Activated naive CD4-positive, alpha-beta T cell treated with anti-CD3 and anti-CD28 coated beads for 36 hours (primary cell): Measurements from ENCODE around the gene SSH2. TPM values are rescaled to one million over a fixed set of nuclear protein-coding genes. Genes with fewer than 3 reads are reported as not detected.
"Not testable (repeated sequence)": the region's sequence is repeated elsewhere in the genome, so short reads cannot be mapped to it uniquely, and the experiment has no call there.

Experiments used
- CTCF ChIA-PET: fragments of 350-600 bp; sonication (Branson Sonifier 250); formaldehyde crosslinking; loops from one replicate; lab custom pipeline; 2021; ENCODE audit warnings: antibody characterized with exemption; lab: Charles Lee
- DNase-seq: peaks from one replicate; pipeline ENCODE4 v3.0.0-alpha.2; 2020
- H3K27ac Mint-ChIP-seq: one replicate; pipeline ENCODE4 v1.8.0; 2021; ENCODE audit warnings: mild to moderate bottlenecking, mixed read lengths
- H3K27me3 Mint-ChIP-seq: one replicate; pipeline ENCODE4 v1.8.0; 2021; ENCODE audit warnings: low read depth, mixed read lengths
- H3K36me3 Mint-ChIP-seq: one replicate; pipeline ENCODE4 v1.8.0; 2021; ENCODE audit warnings: low read depth, mixed read lengths
- H3K4me1 Mint-ChIP-seq: one replicate; pipeline ENCODE4 v1.8.0; 2021; ENCODE audit warnings: low read depth, mixed read lengths
- H3K4me3 Mint-ChIP-seq: one replicate; pipeline ENCODE4 v1.8.0; 2021; ENCODE audit warnings: mild to moderate bottlenecking, moderate library complexity, mixed read lengths
- H3K9me3 Mint-ChIP-seq: one replicate; pipeline ENCODE4 v1.8.0; 2021; ENCODE audit warnings: mixed read lengths
- intact Hi-C: fragments of 100-400 bp; cut with micrococcal nuclease; formaldehyde crosslinking; loops from one replicate; pipeline ENCODE4 v1.15.1; 2023
- total RNA-seq, 2 experiments: library from RNA; stranded (reverse); gene quantifications; one replicate each; pipeline ENCODE4 v1.2.3, GENCODE V29; 2021

The SSH2 gene
- total RNA-seq, 2 experiments from 2014 or later = 32.4 to 35.3 TPM

DNA sequence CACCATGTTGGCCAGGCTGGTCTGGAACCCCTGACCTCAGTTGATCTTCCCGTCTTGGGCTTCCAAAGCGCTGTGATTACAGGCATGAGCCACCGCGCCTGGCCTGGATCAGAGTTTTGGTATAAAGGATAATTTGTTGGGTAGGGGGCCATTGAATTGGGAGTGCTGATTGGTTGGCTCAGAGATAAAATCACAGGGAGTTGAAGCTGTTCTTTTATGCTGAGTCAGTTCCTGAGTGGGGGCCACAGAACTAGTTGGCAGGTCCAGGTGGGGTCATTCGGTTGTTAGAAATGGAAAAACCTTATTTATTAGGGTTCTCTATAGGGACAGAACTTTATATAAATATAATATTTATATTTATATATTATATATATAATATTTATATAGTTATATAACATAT lies 147.1 kb downstream of the SSH2 start:
- H3K4me1 Mint-ChIP-seq = peaks cover 10% of the 10 kb centered on the region
- H3K4me3 Mint-ChIP-seq = no peak overlapping the region
- no peaks in the 10 kb centered on the region for H3K27me3 Mint-ChIP-seq
- H3K9me3 Mint-ChIP-seq = no peaks in the 10 kb centered on the region
- peaks cover 2% of the 10 kb centered on the region for H3K36me3 Mint-ChIP-seq
- CTCF ChIA-PET = interaction anchor here (1.0 to 9.3 kb wide), 2 partner anchors 28 to 142 kb away, joined by 3 to 154 read pairs; no protein-coding TSS in a partner anchor
- no peak for DNase-seq
- no peak overlapping the region for H3K27ac Mint-ChIP-seq
- intact Hi-C loops = no loop called here

- intact Hi-C loops = loop anchor here (1.0 kb wide), 4 partner anchors 18 to 200 kb away; no protein-coding TSS in a partner anchor
- not testable (repeated sequence) for DNase-seq, H3K27ac Mint-ChIP-seq, H3K27me3 Mint-ChIP-seq, H3K9me3 Mint-ChIP-seq, H3K36me3 Mint-ChIP-seq, H3K4me3 Mint-ChIP-seq, H3K4me1 Mint-ChIP-seq
- CTCF ChIA-PET = interaction anchor here (0.6 to 9.3 kb wide), 36 partner anchors 7 to 467 kb away, joined by 3 to 154 read pairs (median 4); partner anchors contain the start of genes ABHD15 and ANKRD13B
These were observed 150.2 kb downstream of the SSH2 start for GRCh38 chr17:29779812-29780190.

DNA sequence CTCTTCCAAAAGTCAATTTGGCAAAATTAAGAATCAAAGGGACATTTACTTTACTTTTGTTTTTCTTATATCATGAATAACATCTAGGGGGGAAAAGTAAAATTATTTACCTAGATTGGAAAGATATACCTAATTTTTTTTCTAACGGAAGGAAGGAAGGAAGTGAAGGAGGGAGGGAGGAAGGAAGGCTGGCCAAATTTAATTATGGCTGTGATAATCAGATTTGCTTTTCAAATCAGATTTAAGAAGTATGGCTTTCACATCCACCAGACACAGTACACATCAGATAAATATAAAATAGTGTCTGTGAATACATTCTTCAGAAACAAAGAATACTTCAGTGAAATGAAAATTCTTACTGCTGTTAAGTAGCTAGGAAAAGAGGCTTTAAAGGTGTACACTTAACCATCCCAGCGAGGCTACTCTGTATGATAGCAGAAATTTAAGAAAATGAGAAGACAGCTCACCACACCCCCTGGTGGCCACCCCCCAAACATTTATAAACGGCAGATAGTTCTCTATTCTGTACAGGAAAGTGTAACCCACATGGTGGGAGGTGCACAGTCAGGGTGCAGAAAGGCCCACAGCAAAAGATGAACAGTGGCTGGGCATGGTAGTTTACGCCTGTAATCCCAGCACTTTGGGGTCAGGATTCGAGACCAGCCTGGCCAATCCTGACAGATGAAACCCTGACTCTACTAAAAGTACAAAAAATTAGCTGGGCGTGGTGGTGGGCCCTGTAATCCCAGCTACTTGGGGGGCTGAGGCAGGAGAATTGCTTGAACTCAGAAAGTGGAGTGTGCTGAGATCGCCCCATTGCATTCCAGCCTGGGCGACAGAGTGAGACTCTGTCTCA lies 150.8 kb downstream of the SSH2 start:
- H3K9me3 Mint-ChIP-seq = no peaks in the 10 kb centered on the region
- no peaks in the 10 kb centered on the region for H3K36me3 Mint-ChIP-seq
- H3K27me3 Mint-ChIP-seq = no peaks in the 10 kb centered on the region
- DNase-seq = peak; percentile 92
- CTCF ChIA-PET = interaction anchor here (0.6 to 9.3 kb wide), 45 partner anchors 8 to 467 kb away, joined by 3 to 154 read pairs (median 3); partner anchors contain the start of genes ABHD15 and ANKRD13B
- no peak overlapping the region for H3K4me3 Mint-ChIP-seq
- peaks cover 5% of the 10 kb centered on the region for H3K4me1 Mint-ChIP-seq
- peak overlapping the region; percentile 30 for H3K27ac Mint-ChIP-seq
- intact Hi-C loops = loop anchor here (1.0 kb wide), 4 partner anchors 18 to 199 kb away; no protein-coding TSS in a partner anchor

- CTCF ChIA-PET = interaction anchor here (0.6 to 9.3 kb wide), 10 partner anchors 12 to 159 kb away, joined by 3 to 154 read pairs (median 4); no protein-coding TSS in a partner anchor
- DNase-seq = no peak
- Mint-ChIP-seq H3K9me3 (no peaks in the 10 kb centered on the region), H3K27me3 (no peaks in the 10 kb centered on the region), H3K27ac (no peak overlapping the region), H3K4me1 (peaks cover 5% of the 10 kb centered on the region), H3K36me3 (no peaks in the 10 kb centered on the region), H3K4me3 (no peak overlapping the region)
- intact Hi-C loops = no loop called here
These were observed 152.4 kb downstream of the SSH2 start for GRCh38 chr17:29777663-29778062.

GRCh38 chr17:29776026-29776425 lies 154.0 kb downstream of the SSH2 start:
- Mint-ChIP-seq H3K27me3 (no peaks in the 10 kb centered on the region), H3K36me3 (no peaks in the 10 kb centered on the region), H3K4me1 (peaks cover 5% of the 10 kb centered on the region), H3K27ac (no peak overlapping the region), H3K4me3 (no peak overlapping the region), H3K9me3 (no peaks in the 10 kb centered on the region)
- intact Hi-C loops = no loop called here
- CTCF ChIA-PET = interaction anchor here (0.6 to 9.3 kb wide), 5 partner anchors 35 to 158 kb away, joined by 4 to 154 read pairs (median 4); no protein-coding TSS in a partner anchor
- DNase-seq = no peak

DNA sequence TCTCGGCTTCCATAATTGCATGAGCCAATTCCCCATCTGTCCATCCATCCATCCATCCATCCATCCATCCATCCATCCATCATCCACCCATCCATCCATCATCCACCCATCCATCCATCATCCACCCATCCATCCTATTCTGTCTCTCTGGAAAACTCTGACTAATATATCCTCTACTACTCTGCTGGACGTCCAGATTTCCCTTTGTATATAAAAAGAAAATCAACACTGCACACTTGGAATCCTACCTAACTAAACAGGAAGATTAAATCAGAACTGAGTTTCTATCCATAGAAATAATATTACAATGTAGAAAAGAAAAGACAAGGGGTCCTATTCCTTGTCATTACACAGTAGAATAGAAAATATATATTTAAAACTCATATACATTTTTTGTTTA lies 157.0 kb downstream of the SSH2 start:
- Mint-ChIP-seq H3K9me3 (no peaks in the 10 kb centered on the region), H3K4me3 (no peak overlapping the region), H3K36me3 (no peaks in the 10 kb centered on the region), H3K27me3 (no peaks in the 10 kb centered on the region), H3K27ac (no peak overlapping the region), H3K4me1 (no peaks in the 10 kb centered on the region)
- CTCF ChIA-PET = no interaction called here
- intact Hi-C loops = no loop called here
- DNase-seq = no peak

- no peak for DNase-seq
- Mint-ChIP-seq H3K4me3 (no peak overlapping the region), H3K36me3 (no peaks in the 10 kb centered on the region), H3K27ac (no peak overlapping the region), H3K27me3 (no peaks in the 10 kb centered on the region), H3K9me3 (no peaks in the 10 kb centered on the region), H3K4me1 (no peaks in the 10 kb centered on the region)
- CTCF ChIA-PET = interaction anchor here (1.0 kb wide), 1 partner anchor 132 kb away, joined by 3 read pairs; no protein-coding TSS in a partner anchor
- intact Hi-C loops = no loop called here
These were observed 158.5 kb downstream of the SSH2 start for GRCh38 chr17:29771546-29771945.

- Mint-ChIP-seq H3K4me1 (no peaks in the 10 kb centered on the region), H3K36me3 (no peaks in the 10 kb centered on the region), H3K27ac (no peak overlapping the region), H3K4me3 (no peak overlapping the region), H3K27me3 (no peaks in the 10 kb centered on the region), H3K9me3 (no peaks in the 10 kb centered on the region)
- intact Hi-C loops = no loop called here
- DNase-seq = no peak
- CTCF ChIA-PET = interaction anchor here (0.6 to 1.4 kb wide), 3 partner anchors 10 to 130 kb away, joined by 3 to 5 read pairs (median 3); no protein-coding TSS in a partner anchor
These were observed 160.8 kb downstream of the SSH2 start for GRCh38 chr17:29769225-29769624.

GRCh38 chr17:29766796-29767327 lies 163.2 kb downstream of the SSH2 start:
- H3K27me3 Mint-ChIP-seq = no peaks in the 10 kb centered on the region
- H3K9me3 Mint-ChIP-seq = no peaks in the 10 kb centered on the region
- CTCF ChIA-PET = interaction anchor here (0.6 to 1.1 kb wide), 2 partner anchors 150 to 165 kb away, joined by 3 read pairs; no protein-coding TSS in a partner anchor

GRCh38 chr17:29764748-29765147 lies 165.3 kb downstream of the SSH2 start:
- Mint-ChIP-seq H3K27me3 (no peaks in the 10 kb centered on the region), H3K27ac (no peak overlapping the region), H3K4me3 (no peak overlapping the region), H3K36me3 (peaks cover 2% of the 10 kb centered on the region), H3K4me1 (peaks cover 5% of the 10 kb centered on the region), H3K9me3 (no peaks in the 10 kb centered on the region)
- intact Hi-C loops = loop anchor here (5.0 kb wide), 1 partner anchor 197 kb away; the partner anchor contains the start of genes ABHD15 and TP53I13
- no peak for DNase-seq
- CTCF ChIA-PET = interaction anchor here (1.2 to 1.8 kb wide), 2 partner anchors 14 to 147 kb away, joined by 3 read pairs; no protein-coding TSS in a partner anchor

More at GRCh38 chr17:29766796-29767327, 163.2 kb downstream of the SSH2 start:
- Mint-ChIP-seq H3K27ac (no peak overlapping the region), H3K4me3 (no peak overlapping the region), H3K4me1 (peaks cover 2% of the 10 kb centered on the region), H3K36me3 (no peaks in the 10 kb centered on the region)
- DNase-seq = no peak
- intact Hi-C loops = no loop called here

DNA sequence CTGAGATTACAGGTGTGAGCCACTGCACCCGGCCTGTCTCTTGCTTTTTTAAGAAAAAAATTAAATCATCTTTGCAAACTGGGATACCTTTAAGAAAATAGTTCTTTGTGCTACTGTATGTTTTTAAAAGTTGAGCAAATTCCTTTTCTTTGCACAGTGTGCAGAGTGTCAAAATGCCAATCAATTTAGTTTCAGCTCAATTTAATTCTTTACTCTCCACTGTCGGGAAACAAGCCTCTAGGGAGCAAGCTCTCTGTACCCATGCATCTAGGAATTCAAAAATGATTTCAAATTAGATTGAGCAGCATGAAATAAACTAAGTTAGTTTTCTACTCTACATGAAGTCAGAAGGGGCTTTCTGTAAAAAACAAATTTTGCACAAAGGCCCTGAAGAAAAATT lies 165.8 kb downstream of the SSH2 start:
- intact Hi-C loops = loop anchor here (5.0 kb wide), 1 partner anchor 197 kb away; the partner anchor contains the start of genes ABHD15 and TP53I13
- no peak overlapping the region for H3K4me3 Mint-ChIP-seq

DNA sequence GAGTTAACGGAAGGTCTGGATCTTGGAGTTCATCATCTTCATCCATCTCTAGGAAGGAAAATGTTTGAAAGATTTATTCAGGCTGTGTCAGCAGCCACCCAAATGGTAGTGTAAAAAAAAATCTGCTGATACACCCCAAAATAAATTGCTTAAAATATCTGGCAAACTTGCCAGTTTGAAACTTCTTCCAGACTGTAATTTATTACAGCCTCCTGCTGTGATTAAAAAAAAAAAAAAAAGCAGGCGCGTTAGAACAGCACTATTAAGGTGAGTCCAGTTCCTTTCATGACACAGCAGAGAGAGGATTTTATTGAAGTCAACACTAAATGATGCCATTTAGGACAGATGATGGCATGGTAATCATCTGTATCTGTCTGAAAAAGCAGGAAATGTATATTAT lies 166.8 kb downstream of the SSH2 start:
- H3K4me3 Mint-ChIP-seq = no peak overlapping the region
- DNase-seq = no peak
- intact Hi-C loops = loop anchor here (5.0 kb wide), 1 partner anchor 196 kb away; the partner anchor contains the start of genes ABHD15 and TP53I13
- H3K27me3 Mint-ChIP-seq = no peaks in the 10 kb centered on the region
- no peak overlapping the region for H3K27ac Mint-ChIP-seq
- H3K9me3 Mint-ChIP-seq = no peaks in the 10 kb centered on the region
- H3K36me3 Mint-ChIP-seq = peaks cover 3% of the 10 kb centered on the region
- H3K4me1 Mint-ChIP-seq = peaks cover 17% of the 10 kb centered on the region
- CTCF ChIA-PET = no interaction called here

More for the DNA sequence above, 165.8 kb downstream of the SSH2 start:
- Mint-ChIP-seq H3K27me3 (no peaks in the 10 kb centered on the region), H3K9me3 (no peaks in the 10 kb centered on the region), H3K27ac (no peak overlapping the region), H3K36me3 (peaks cover 2% of the 10 kb centered on the region), H3K4me1 (peaks cover 10% of the 10 kb centered on the region)
- DNase-seq = no peak
- CTCF ChIA-PET = interaction anchor here (0.9 to 1.8 kb wide), 2 partner anchors 14 to 146 kb away, joined by 3 read pairs; no protein-coding TSS in a partner anchor
